KOPT-K1 (cell line): ENCODE results near the gene FAM20C.

Experiments used
- H3K27ac ChIP-seq: fragments of 200-600 bp; sonication (generic); 2 replicates; pipeline ENCODE4 v1.5.1; 2016; ENCODE audit warnings: antibody characterized with exemption, mild to moderate bottlenecking, low read depth, low read length; ENCODE audit not compliant: poor library complexity, severe bottlenecking
- H3K36me3 ChIP-seq: fragments of 200-600 bp; sonication (generic); 2 replicates; pipeline ENCODE4 v1.5.1; 2017; ENCODE audit warnings: antibody characterized with exemption, mild to moderate bottlenecking, low read length, moderate library complexity; ENCODE audit not compliant: insufficient read depth
- H3K9me3 ChIP-seq: fragments of 200-600 bp; sonication (generic); 2 replicates; pipeline ENCODE4 v1.5.1; 2017; ENCODE audit warnings: antibody characterized with exemption, low read length, mild to moderate bottlenecking; ENCODE audit not compliant: insufficient read depth, poor library complexity, severe bottlenecking

FAM20C gene

DNA sequence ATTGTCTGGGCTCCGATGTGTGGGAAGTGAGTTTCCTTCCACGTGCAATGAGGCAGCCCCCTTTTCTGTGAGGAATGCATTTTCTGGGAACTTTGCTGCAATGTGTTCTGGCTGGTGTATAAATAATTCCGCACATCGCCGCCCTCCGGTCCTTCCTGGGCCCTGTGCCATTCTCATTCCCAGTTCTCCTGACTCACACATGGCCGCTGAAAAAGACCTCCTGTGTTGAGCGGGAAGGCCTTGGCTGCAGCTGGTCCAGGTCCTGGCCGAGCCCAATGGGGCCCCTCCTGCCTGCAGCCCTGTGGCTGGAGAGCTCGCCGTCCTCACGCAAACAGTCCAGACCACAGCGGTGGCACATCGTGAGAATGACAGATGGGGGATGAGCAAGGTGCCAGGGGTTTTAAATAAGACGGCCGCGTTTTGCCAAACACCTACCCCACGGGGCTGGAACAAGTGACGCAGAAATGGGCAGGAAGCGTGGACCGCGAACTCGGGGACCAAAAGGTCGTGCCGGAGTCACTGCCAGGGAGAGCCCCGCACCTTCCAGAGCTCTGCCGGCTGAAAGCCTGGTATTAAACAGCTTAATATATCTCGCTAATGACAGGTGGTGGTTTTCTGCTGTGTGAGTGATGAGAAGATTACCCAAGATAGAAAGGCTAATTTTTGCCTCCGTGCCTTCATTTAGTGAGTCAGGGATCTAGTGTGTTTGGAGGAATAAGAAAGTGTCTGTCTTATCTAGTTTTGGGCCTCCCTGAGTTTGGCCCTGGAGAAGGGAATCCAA, 37.0 kb downstream of the FAM20C start:
- H3K36me3 ChIP-seq, result no peaks in the 10 kb centered on the region
- H3K9me3 ChIP-seq, result no peaks in the 10 kb centered on the region
- H3K27ac ChIP-seq, result no peak overlapping the region

DNA sequence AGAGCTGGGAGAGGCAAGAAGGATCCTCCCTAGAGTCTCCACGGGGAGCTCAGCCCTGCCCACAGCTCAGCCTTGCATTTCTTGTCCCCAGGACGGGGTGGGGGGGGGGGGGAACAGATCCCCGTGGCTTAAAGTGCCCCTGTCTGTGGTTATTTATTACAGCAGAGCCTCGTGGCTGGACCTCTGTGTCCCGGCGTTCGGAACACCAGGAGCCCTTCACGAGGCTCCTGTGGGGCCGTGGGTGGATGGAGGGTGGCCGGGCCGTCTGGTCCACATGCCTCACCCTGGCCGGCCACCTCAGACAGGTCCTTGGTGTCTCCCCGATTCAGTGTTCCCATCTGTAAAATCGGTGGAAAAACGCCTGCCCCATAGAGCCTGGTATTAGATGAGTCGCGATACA, 37.9 kb downstream of the FAM20C start:
- no peaks in the 10 kb centered on the region for H3K9me3 ChIP-seq
- no peaks in the 10 kb centered on the region for H3K36me3 ChIP-seq
- no peak overlapping the region for H3K27ac ChIP-seq

DNA sequence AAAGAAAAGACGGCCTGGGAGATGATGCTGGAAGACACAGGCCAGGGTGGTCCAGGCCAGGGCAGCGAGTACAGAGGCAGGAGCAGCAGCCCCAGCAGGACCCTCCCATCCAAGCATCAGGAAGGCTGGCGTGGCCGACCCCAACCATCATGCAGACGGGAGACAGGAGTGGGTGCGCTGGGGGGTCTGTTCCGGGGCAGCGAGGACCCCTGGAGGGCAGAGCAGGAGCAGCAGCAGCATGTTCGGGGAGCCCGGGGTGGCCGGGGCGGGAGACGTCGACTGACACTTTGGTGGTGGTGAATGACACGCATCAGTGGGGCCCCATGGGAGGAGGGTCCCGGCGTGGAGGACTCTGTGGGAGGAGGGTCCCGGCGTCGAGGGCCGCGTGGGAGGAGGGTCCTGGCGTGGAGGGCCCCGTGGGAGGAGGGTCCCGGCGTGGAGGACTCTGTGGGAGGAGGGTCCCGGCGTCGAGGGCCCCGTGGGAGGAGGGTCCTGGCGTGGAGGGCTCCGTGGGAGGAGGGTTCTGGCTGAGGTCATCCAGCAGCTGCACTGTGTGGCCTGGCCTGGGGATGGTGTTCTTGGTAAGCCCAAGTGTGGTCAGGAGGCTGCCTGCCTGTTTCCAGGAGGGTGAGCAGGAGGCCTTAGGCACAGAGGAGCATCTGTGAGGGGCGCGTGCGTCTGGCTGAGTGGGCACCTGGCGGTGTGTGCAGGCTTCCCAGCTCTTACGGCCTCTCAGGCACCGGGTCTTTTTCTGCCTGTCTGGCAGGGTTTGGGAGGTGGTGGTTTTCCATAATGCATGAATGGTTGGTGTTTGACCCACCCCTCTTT, 38.9 kb downstream of the FAM20C start:
- Histone ChIP-seq H3K9me3 (no peaks in the 10 kb centered on the region), H3K27ac (no peak overlapping the region), H3K36me3 (no peaks in the 10 kb centered on the region)

DNA sequence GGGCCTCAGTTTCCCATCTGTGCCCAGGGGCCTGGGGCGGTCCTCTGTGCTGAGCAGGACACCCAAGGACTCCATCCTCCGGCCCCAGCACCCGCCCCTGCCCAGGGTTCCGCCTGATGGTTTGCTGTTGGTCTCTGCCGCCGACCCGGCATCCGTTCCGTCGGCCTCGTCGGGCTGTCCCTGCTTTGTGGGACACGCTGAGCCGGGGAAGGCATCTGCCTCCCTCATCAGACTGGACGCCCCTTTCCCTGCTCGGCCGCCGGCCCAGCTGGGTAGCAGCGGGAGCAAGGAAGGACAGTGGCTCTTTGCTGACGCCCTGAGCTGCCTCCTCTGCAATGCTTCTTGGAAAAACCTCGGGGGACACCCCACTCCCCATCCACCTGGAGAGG, 39.5 kb downstream of the FAM20C start:
- Histone ChIP-seq H3K9me3 (no peaks in the 10 kb centered on the region), H3K36me3 (no peaks in the 10 kb centered on the region), H3K27ac (no peak overlapping the region)

DNA sequence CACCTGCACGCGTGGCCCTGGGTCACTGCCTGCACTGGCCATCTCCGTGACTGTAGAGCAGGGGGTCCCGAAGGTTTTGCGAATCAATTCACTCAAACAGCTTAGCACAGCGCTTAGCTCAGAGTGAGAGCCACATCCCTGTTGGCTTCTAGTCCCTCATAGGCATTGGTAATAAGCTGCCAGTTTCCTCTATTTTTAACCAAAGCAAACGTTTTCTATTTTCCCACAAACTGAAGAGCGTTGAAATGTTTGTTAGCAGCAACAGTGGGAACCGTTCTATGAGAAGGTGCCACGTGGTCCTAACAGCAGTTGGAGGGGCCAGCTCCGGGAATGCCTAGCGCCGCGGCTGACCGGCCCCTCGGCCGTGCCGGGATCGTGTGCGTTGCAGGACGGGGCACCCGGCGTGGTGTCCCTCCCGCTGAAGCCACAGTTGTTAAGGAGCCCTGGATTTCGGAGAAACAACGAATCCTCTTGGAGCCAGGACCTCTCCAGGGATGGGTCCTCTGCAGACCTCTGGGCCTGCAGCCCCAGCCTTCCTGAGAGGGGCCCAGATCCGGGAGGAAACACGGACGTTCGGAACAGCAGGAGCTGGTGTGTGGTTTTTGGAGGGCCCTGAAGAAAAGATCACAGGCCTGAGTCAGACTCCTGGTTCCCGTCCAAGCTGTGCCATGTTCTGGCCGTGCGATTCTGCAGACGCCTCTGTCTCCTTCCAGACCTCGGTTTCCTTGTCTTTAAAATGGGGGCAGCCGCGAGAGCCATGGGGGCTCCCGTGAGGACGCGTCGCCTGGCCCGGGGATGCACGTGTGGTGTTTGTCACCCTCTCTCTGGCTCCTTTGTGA, 40.3 kb downstream of the FAM20C start:
- Histone ChIP-seq H3K36me3 (no peaks in the 10 kb centered on the region), H3K27ac (no peak overlapping the region), H3K9me3 (no peaks in the 10 kb centered on the region)

DNA sequence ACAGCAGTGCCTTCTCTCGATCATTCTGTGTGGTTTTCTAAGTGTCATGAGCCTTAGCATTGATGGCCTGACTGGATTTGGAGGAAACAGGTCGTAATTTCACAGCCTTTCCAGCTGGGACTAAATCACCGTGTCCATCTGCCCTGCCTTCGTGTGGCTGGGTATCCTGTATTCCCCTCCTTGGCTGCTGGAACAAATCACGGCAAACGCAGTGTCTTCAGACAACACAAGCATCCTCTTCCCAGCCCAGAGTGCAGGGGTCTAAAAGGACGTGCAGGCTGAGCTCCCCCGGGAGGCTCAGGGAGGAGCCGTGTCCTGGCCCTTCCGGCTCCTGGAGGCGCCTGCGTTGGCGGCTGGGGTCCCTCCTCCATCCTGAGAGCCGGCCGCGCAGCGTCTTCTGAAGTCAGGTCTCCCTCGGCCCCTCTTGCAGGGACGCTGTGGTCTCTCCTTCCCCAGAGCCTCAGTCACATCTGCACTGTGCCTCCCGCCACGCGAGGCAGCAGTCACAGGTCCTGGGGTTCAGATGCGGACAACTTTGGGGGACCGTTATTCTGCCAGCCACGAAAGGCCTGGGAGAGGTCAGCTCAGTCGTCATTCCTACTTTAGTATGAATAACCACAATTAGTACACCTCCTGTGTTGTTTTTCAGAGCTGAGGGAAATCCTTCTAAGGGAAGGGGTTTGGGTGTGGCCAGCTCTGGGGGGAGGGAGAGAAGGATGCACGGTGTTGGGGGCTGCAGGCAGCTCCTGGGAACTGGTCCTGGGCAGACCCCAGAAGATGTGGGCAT, 41.1 kb downstream of the FAM20C start:
- no peaks in the 10 kb centered on the region for H3K9me3 ChIP-seq
- H3K36me3 ChIP-seq, result no peaks in the 10 kb centered on the region
- H3K27ac ChIP-seq, result no peak overlapping the region

DNA sequence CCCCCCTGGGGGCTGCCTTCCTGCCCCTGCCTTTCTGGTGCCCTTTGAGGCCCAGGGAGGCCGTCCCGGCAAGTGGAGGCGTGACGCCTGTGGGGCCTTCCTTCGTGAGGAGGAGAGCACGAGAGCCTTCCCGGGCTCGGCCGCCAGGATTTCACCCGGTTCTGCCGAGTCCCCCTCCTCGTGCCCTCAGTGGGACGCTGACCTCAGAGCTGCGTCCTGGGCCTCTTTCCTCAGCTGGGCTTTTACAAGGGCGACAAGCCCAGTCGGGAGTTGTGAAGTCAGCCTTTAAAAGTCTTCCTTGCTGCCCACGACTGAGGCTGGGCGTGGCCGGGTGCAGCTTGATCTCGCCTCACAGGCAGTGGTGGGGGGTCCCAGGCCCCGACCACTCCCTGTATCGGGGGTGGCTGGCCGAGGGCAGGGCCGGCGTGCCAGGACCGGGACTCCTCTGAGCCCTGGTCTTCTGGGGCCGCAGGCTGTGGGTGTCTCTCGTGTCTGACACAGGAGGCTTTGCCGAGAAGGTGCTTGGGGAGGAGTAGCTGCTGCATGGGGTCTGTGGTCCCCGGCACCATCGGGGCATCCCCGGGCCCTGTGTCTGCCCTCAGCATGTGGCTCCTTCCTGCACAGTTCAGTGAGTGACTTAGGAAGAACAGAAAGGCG, 41.8 kb downstream of the FAM20C start:
- no peak overlapping the region for H3K27ac ChIP-seq
- H3K9me3 ChIP-seq, result no peaks in the 10 kb centered on the region
- H3K36me3 ChIP-seq, result no peaks in the 10 kb centered on the region

DNA sequence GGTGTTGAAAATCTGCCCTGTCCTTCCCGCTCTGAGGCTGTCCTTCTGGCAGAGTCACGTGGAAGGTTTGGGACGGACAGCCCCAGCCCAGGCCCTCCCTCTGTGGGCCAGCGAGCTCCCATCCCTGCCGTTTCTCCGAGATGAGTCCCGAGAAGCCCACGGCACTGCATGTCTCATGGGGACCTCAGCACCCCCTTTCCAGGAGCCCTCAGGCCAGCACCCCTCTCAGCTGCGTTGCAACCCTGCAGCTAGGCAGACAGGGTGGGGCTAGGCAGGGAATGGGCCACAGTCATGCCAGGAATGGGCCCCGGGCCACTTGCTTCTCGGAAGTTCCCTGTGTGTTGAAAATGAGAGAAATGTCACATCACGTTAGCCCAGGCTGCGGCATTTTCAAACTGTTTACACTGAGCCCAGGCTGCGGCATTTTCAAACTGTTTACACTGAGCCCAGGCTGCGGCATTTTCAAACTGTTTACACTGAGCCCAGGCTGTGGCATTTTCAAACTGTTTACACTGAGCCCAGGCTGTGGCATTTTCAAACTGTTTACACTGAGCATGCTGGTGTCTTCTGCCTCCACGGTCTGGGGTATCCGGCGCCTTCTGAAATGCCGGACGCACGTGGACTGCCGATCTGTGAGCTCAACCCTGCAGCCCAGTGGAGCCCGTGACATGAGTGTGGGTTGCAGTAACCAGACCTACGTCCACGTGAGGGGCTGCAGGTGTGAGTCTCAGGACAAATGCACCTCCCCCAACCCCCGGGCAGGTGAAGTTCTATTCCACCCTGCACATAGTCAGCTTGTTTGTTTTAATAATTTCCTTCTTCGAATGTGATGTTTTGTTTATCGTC, 42.6 kb downstream of the FAM20C start:
- Histone ChIP-seq H3K27ac (no peak overlapping the region), H3K36me3 (no peaks in the 10 kb centered on the region), H3K9me3 (no peaks in the 10 kb centered on the region)

DNA sequence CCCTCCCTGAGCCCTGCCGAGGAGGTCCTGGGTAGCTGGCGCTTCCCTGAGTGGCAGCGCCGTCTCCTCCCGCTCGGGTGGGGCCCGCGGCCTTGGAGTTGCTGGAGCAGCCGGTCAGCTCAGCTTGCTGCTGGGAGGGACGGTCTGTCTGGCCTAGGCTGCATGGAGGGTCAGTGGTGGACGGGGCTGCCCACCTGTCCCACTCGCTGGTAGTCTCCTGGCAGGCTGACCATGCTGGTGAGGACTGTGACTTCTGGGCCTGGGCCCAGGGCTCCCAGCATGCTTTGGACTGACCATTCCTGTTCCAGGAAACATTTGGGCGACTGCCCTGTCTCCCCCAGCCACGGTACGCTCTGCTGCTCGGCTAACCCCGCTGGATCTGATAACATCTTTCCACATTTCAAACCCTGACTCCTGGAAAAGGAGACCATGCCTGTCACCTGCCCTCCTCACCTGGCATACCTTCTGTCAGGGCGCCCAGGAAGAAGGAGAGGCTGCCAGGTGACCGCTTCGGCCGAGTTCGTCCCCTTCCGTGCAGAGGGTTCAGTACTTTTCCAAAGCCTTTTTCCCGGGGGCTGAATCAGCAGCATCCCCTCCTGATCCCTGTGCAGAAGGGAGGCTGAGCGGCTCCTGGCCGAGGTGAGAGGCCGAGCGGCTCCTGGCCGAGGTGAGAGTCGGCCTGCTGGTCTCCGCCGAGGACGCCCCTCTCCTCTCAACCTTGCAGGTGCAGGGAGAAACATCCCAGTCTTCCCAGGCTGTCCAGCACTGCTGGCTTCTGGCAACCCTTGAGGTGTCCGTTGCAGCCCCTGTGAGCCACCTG, 43.4 kb downstream of the FAM20C start:
- Histone ChIP-seq H3K9me3 (no peaks in the 10 kb centered on the region), H3K27ac (no peak overlapping the region), H3K36me3 (no peaks in the 10 kb centered on the region)

DNA sequence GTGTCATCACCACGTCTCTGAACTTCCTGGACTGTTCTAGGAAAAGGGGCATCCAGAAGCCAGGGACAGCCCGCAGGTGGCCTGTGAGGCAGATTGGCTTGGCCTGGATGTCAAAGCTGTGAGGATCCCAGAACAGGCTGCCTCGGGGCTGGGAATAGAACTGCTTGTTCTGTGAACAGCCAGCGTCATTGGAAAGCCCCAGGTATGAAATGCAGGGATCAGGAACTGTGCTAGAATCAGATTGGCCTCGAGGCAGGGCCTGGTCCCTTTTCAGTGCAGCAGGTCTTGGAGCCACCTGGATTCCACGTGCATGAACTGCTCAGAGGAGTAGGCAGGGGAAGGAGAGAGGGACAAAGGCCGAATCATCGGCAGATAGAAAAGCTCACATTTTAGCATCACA, 44.6 kb downstream of the FAM20C start:
- Histone ChIP-seq H3K27ac (no peak overlapping the region), H3K9me3 (no peaks in the 10 kb centered on the region), H3K36me3 (no peaks in the 10 kb centered on the region)

DNA sequence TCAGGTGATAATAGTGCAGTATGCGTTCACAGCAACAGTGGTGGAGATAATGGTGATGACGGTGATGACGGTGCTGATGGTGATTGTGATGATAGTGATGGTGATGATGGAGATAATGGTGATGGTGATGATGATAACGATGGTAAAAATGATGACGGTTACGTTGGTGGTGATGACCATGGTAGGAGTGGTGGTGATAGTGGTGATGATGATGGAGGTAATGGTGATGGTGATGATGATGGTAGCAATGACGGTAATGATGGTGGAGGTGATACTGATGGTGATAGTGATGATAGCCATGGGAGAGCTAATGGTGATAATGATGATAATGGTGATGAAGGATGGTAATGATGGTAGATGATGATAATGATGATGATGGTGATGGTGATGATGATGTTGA, 45.0 kb downstream of the FAM20C start:
- H3K9me3 ChIP-seq, result no peaks in the 10 kb centered on the region
- no peak overlapping the region for H3K27ac ChIP-seq
- no peaks in the 10 kb centered on the region for H3K36me3 ChIP-seq

DNA sequence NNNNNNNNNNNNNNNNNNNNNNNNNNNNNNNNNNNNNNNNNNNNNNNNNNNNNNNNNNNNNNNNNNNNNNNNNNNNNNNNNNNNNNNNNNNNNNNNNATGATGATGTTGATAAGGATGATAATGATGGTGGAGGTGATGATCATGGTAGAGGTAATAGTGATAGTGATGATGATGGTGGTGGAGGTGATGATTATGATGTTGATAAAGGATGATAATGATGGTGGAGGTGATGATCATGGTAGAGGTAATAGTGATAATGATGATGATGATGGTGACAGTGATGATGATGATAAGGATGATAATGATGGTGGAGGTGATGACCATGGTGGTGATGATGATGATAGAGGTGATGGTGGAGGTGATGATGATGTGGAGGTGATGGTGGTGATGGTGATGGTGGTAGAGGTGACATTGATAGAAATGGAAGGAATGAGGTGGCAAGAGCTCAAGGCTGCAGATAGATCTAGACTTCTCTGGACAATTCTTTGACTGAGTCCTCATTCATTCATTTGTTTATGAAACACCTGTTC, 47.8 kb downstream of the FAM20C start:
- Histone ChIP-seq H3K9me3 (no peaks in the 10 kb centered on the region), H3K27ac (no peak overlapping the region), H3K36me3 (no peaks in the 10 kb centered on the region)
